RKO (cell line): Measurements from ENCODE around the gene ICA1L.

Experiments
- DNase-seq: peaks from one replicate; pipeline ENCODE4 v3.0.0-alpha.2; 2016; ENCODE audit warnings: low spot score

The ICA1L gene

GRCh38 chr2:202736826-202737225, 134.7 kb downstream of the ICA1L start:
- DNase-seq: no peak

DNA sequence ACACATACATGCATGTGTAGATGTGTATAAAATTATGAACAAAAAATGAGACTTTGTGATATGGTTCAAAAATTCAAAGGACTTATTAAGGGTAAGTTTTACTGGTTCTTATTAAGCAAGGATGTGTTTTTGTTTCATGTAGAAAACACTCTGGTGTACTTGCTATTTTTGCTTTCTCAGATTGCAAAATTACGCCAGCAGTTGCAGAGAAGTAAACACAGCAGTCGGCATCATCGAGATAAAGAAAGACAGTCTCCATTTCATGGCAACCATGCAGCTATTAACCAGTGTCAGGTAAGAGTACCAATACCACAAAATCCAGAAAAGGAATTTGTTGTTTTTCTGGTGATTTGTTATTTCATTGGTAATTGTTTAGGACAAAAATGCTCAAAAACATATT, 145.5 kb downstream of the ICA1L start:
- no peak for DNase-seq

DNA sequence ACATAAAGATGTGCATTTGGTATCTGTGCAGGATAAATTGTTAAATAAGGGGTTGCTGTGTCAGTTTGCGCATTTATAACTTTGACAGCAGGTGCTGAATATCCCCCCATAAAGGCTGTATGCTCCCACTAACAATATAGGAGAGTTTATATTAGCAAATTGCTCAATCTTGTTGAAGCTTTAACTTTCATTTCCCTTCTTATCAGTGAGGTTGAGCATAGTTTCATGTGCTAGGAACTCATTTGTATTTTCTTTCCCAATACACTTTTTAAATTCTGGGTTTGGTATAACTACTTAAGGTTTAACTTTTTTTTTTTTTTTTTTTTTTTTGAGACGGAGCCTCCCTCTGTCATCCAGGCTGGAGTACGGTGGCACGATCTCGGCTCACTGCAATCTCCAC, 147.8 kb downstream of the ICA1L start:
- DNase-seq: no peak
